ENCODE data around the gene ELOVL4.

DNA sequence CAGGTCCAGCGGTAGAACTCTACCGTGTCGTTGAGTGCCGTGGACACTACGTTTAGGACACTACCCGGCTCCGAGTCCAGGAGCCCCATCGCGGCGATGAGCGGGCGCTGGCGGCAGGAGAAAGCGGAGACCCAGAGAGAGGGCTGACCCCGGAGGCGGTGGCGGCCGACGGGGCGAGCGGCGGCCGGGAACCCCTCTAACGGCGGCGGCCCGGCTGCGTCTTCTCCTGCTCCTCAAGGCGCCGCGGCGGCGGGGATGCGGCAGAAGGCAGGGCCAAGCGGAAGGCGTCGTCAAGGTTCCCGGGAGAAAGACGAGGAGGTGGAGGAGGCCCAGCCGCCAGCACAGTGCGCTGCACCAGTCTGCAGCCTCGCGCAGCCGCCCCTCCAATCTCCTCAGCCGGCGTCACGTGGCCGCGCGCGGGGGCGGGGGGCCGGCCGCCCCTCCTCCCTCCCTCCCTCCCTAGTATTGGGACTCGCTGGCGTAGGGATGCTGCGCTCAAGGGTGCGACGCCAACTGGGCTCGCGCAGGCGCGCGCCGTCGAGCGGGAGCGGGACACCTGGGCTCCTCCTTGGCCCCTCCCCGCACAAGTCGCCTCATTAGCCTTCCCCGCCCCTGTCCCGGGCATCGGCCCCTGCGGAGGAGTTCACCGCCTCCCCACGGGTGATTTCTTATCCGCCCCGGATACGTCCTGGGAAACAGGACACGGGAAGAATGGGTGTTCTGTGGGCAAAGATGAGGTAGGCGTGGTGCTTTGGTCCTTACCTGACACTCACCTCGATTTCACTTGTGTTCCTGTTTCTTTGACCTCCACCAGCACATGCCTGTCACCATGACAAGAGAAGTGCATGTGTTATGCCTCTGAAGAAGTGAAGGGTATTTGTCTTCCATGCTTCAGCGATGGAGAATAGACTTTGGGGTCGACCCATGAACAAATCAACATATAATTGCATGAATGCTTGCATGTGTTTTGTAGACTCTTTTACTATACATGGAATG is at the start of gene ELOVL4:
- TF ChIP-seq POLR2A (IDR thresholded peaks at IDR 0.05; ENCODE audit: low read depth, low read length): no peak
- TF ChIP-seq TAF1 (IDR thresholded peaks at IDR 0.05; ENCODE audit: borderline replicate concordance, low read depth, low read length): no peak
- TF ChIP-seq POLR2AphosphoS5 (IDR thresholded peaks at IDR 0.05; ENCODE audit: low read depth, low read length): no peak

All from GM12892 (cell line).